Keratinocyte (primary cell): ENCODE data around the gene ATE1. TPM values are rescaled to one million over a fixed set of nuclear protein-coding genes. Genes with fewer than 3 reads are reported as not detected.

Experiments used
- DNase-seq: peaks from one replicate; pipeline ENCODE4 v3.0.0-alpha.2; 2011; ENCODE audit warnings: low read depth, missing footprints, low spot score
- FAIRE-seq: peaks from 2 replicates; lab custom pipeline; 2011; peaks lifted over from hg19 to GRCh38; lab: Jason Lieb, UNC
- H2AFZ ChIP-seq: 2 replicates; pipeline ENCODE4 v1.6.0; 2012; ENCODE audit warnings: low read length, control low read depth, inconsistent platforms; ENCODE audit not compliant: control insufficient read depth
- H3K27ac ChIP-seq: 2 replicates; pipeline ENCODE4 v1.5.1; 2011; ENCODE audit warnings: low read length; ENCODE audit not compliant: control insufficient read depth, insufficient read depth
- H3K27me3 ChIP-seq: 3 replicates; pipeline ENCODE4 v1.6.0; 2011; ENCODE audit warnings: low read length; ENCODE audit not compliant: control insufficient read depth, insufficient read depth; ENCODE audit errors: extremely low read depth
- H3K36me3 ChIP-seq, 2 experiments: 2 replicates in 1 of 2; 3 replicates in 1 of 2; pipeline ENCODE4 v1.5.1; 2011; ENCODE audit warnings: low read length in 2 of 2, mild to moderate bottlenecking in 1 of 2; ENCODE audit not compliant: control insufficient read depth in 2 of 2, insufficient read depth in 2 of 2; ENCODE audit errors: extremely low read depth in 1 of 2
- H3K4me1 ChIP-seq: 3 replicates; pipeline ENCODE4 v1.5.1; 2011; ENCODE audit warnings: low read length; ENCODE audit not compliant: control insufficient read depth, insufficient read depth; ENCODE audit errors: extremely low read depth
- H3K4me2 ChIP-seq: 3 replicates; pipeline ENCODE4 v1.6.0; 2011; ENCODE audit warnings: low read depth, low read length; ENCODE audit not compliant: control insufficient read depth, insufficient read depth; ENCODE audit errors: extremely low read depth
- H3K4me3 ChIP-seq, 3 experiments: fragments of 200-600 bp in 1 of 3; sonication (generic) in 1 of 3; 2 replicates in 2 of 3; 3 replicates in 1 of 3; pipeline ENCODE4 v1.5.1; 2011 to 2016; ENCODE audit warnings: low read length in 3 of 3, mild to moderate bottlenecking in 3 of 3, control low read depth in 2 of 3, inconsistent platforms in 1 of 3, low read depth in 1 of 3, mixed read lengths in 1 of 3, mixed run types in 1 of 3, moderate library complexity in 1 of 3; ENCODE audit not compliant: control insufficient read depth in 2 of 3, insufficient read depth in 2 of 3; ENCODE audit errors: extremely low read depth in 1 of 3
- H3K79me2 ChIP-seq: 2 replicates; pipeline ENCODE4 v1.6.0; 2012; ENCODE audit warnings: low read length; ENCODE audit not compliant: control insufficient read depth, insufficient read depth
- H3K9ac ChIP-seq: 3 replicates; pipeline ENCODE4 v1.6.0; 2011; ENCODE audit warnings: low read length; ENCODE audit not compliant: control insufficient read depth, insufficient read depth; ENCODE audit errors: extremely low read depth
- H3K9me1 ChIP-seq: 3 replicates; pipeline ENCODE4 v1.6.0; 2011; ENCODE audit warnings: low read length; ENCODE audit not compliant: control insufficient read depth, insufficient read depth; ENCODE audit errors: extremely low read depth
- H3K9me3 ChIP-seq: 2 replicates; pipeline ENCODE4 v1.5.1; 2012; ENCODE audit warnings: low read depth, low read length; ENCODE audit not compliant: control insufficient read depth
- H4K20me1 ChIP-seq: 3 replicates; pipeline ENCODE4 v1.6.0; 2011; ENCODE audit warnings: low read length; ENCODE audit not compliant: control insufficient read depth, insufficient read depth; ENCODE audit errors: extremely low read depth
- EZH2 ChIP-seq: IDR thresholded peaks from one replicate; pipeline ENCODE4 v1.6.1; 2012; ENCODE audit warnings: inconsistent platforms, mild to moderate bottlenecking, low read length, moderate library complexity
- dilution Hi-C: fragments of 300-500 bp; cut with MboI; formaldehyde crosslinking; loops from one replicate; pipeline ENCODE4 v1.7.0; 2020; ENCODE audit warnings: low sequenced_read_pairs; ENCODE audit not compliant: extremely low pct_ligation_motif_present
- polyA plus RNA-seq, 5 experiments: library from polyadenylated mRNA; depleted of rRNA in 3 of 5; stranded (reverse) in 3 of 5; stranded (forward) in 1 of 5; unstranded in 1 of 5; fragments of >200 nt; gene quantifications; 1 replicate in 1 of 5; 2 replicates in 3 of 5; 3 replicates in 1 of 5; pipeline versions ENCODE4 v1.2.1 to v1.2.3, GENCODE V29; 2011 to 2012; ENCODE audit warnings: missing spikeins in 2 of 5, low read depth in 1 of 5, low replicate concordance in 1 of 5
- TF ChIP-seq, protein P1 (sequence below), 3 experiments: IDR thresholded peaks in 1 of 3; conservative IDR thresholded peaks in 1 of 3; optimal IDR thresholded peaks in 1 of 3; 2 replicates in 2 of 3; 3 replicates in 1 of 3; pipeline versions ENCODE3 to v1.5.1; 2011; ENCODE audit warnings: low read length in 3 of 3, mild to moderate bottlenecking in 3 of 3, moderate library complexity in 2 of 3, control low read depth in 1 of 3, inconsistent platforms in 1 of 3; ENCODE audit not compliant: insufficient read depth in 2 of 3; ENCODE audit errors: extremely low read depth in 1 of 3

The ATE1 gene
- polyA plus RNA-seq, 1 donor (not counting 4 experiments of a cell fraction or from before 2014, with no cell fraction given), result 14.9 TPM

DNA sequence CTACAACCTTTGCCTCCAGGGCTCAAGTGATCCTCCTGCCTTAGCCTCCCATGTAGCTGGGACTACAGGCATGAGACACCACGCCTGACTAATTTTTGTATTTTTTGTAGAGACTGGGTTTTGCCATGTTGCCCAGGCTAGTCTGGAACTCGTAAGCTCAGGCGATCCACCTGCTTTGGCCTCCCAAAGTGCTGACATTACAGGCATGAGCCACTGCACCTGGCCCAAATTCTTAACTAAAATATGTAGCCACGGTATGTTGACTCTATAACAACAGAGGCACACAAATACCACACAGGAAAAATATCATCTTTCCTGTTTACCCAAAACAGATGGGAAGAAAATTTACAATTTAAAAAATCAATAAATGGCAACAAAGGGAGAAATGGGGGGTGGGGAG is 115.8 kb downstream of the ATE1 start:
- no peaks in the 10 kb centered on the region for H3K27me3 ChIP-seq
- DNase-seq, result no peak
- no peaks in the 10 kb centered on the region for H3K4me1 ChIP-seq
- no peak for FAIRE-seq
- dilution Hi-C loops, result no loop called here
- TF ChIP-seq EZH2, result no peak
- TF ChIP-seq, protein P1, sequence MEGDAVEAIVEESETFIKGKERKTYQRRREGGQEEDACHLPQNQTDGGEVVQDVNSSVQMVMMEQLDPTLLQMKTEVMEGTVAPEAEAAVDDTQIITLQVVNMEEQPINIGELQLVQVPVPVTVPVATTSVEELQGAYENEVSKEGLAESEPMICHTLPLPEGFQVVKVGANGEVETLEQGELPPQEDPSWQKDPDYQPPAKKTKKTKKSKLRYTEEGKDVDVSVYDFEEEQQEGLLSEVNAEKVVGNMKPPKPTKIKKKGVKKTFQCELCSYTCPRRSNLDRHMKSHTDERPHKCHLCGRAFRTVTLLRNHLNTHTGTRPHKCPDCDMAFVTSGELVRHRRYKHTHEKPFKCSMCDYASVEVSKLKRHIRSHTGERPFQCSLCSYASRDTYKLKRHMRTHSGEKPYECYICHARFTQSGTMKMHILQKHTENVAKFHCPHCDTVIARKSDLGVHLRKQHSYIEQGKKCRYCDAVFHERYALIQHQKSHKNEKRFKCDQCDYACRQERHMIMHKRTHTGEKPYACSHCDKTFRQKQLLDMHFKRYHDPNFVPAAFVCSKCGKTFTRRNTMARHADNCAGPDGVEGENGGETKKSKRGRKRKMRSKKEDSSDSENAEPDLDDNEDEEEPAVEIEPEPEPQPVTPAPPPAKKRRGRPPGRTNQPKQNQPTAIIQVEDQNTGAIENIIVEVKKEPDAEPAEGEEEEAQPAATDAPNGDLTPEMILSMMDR (optimal IDR thresholded peaks at IDR 0.05 in 1 of 3, IDR thresholded peaks at IDR 0.05 in 1 of 3, conservative IDR thresholded peaks at IDR 0.05 in 1 of 3; ENCODE audit: extremely low read depth in 1 of 3, insufficient read depth in 2 of 3, low read length in 3 of 3), result no peak
- no peak overlapping the region for H3K4me2 ChIP-seq
- H3K4me3 ChIP-seq, result no peak overlapping the region
- no peak overlapping the region for H2AFZ ChIP-seq
- no peaks in the 10 kb centered on the region for H3K9me3 ChIP-seq
- H3K9ac ChIP-seq, result no peak overlapping the region
- H3K36me3 ChIP-seq, result peaks cover 0 to 2% of the 10 kb centered on the region in 2 experiments
- no peaks in the 10 kb centered on the region for H4K20me1 ChIP-seq
- no peaks in the 10 kb centered on the region for H3K9me1 ChIP-seq
- H3K27ac ChIP-seq, result no peak overlapping the region
- H3K79me2 ChIP-seq, result no peaks in the 10 kb centered on the region

DNA sequence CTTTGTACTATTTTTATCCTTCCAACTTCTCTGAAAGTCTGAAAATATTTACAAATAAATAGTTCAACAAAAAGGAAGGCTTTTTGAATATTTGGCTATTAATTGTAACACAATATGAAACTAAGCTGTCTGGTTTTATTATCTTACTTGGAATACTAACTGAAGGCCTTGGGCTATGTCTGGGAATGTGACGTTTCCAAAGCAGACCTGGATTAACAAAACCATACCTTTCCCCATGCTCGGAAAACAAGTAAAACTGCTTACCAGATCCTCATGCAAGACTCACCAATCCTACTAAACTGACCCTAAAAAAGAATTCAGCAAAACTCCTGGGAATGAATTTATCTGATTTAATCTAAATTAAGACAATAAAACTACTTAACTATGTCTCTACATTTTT is 116.4 kb downstream of the ATE1 start:
- H3K36me3 ChIP-seq, result peaks cover 0 to 2% of the 10 kb centered on the region in 2 experiments
- H3K4me2 ChIP-seq, result no peak overlapping the region
- TF ChIP-seq, protein P1 (optimal IDR thresholded peaks at IDR 0.05 in 1 of 3, IDR thresholded peaks at IDR 0.05 in 1 of 3, conservative IDR thresholded peaks at IDR 0.05 in 1 of 3; ENCODE audit: extremely low read depth in 1 of 3, insufficient read depth in 2 of 3, low read length in 3 of 3), result no peak
- no peak for TF ChIP-seq EZH2
- DNase-seq (no peak), FAIRE-seq (no peak)
- H4K20me1 ChIP-seq, result no peaks in the 10 kb centered on the region
- no peaks in the 10 kb centered on the region for H3K9me1 ChIP-seq
- H3K4me1 ChIP-seq, result no peaks in the 10 kb centered on the region
- dilution Hi-C loops, result no loop called here
- H3K79me2 ChIP-seq, result no peaks in the 10 kb centered on the region
- no peaks in the 10 kb centered on the region for H3K27me3 ChIP-seq
- no peaks in the 10 kb centered on the region for H3K9me3 ChIP-seq
- no peak overlapping the region for H2AFZ ChIP-seq
- no peak overlapping the region for H3K9ac ChIP-seq
- H3K4me3 ChIP-seq, result no peak overlapping the region
- H3K27ac ChIP-seq, result no peak overlapping the region
